Right forelimb (tissue), 1 donor: ENCODE results near the gene TMEM163.
"Not testable (repeated sequence)": the region's sequence is repeated elsewhere in the genome, so short reads cannot be mapped to it uniquely, and the experiment has no call there.

Experiments used
- DNase-seq: peaks from one replicate; pipeline ENCODE4 v3.0.0-alpha.2; 2018

The TMEM163 gene

DNA sequence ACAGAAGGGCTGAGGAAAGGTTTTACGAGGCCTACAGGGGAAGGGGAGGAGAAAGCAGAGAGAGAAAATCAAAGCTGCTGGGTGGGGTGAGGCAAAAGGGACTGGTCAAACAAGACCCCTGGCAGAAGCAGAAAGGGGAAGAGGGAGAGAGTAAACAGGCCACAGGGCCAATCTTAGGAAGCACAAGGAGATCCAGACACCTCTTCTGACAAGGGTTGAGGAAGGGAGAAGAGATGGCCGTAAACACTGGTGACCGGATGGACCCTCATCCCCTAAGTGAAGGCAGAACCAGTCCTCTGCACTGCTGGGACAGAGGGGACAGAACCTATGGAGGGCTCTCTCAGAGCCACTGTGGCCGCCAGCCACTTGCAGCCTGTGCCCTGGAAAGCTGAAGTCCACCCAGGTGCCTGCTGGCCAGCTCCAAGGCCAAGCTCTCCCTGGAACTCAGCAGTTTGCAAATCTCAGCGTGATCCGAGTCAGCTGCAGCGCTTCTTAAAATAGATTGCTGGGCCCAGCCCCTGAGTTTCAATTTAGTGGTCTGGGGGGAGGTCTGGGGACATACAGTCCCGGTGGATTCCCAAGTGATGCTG lies 108.8 kb downstream of the TMEM163 start:
- DNase-seq, result no peak

- no peak for DNase-seq
Measured at GRCh38 chr2:134603966-134604365, 114.8 kb downstream of the TMEM163 start.

DNA sequence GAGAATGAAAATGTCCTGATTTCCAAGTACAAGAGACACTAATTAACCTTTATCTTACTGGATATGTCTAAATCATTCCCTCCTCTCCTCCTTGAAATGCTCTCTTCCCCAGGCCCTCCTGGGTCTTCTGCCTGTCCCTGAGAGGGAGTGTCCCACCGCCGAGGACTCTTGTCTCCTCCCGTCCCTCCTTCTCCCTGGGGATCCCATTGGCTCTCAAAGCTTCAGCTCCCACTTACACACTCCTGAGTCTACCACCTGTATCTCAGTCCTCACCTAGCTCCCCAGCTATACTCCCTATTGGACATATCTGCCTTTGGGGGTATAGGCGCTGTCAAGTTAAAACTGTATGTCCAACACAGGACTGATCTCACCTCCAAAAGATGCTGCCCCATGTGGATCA lies 116.1 kb downstream of the TMEM163 start:
- no peak for DNase-seq

GRCh38 chr2:134601264-134601663 lies 117.5 kb downstream of the TMEM163 start:
- DNase-seq, result no peak

DNA sequence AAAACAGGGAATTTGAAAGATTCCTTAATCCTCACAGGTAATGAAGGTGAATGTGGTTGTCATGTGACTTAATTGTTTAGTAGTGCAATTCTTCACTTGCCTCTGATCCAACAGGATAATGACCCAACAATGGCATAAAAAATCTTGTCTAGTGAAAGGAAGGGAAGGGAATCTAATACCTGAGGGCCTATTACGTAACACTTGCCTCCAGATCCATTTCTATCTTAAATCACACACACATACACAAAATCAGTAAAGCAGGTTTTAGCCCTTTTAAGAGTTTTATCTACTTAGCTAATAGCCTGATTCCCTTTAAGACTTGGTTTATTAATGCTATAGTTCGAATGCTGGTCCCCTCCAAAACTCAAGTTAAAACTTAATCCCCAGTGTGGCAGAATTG lies 118.6 kb downstream of the TMEM163 start:
- DNase-seq, result no peak

GRCh38 chr2:134599236-134599635 lies 119.6 kb downstream of the TMEM163 start:
- DNase-seq, result no peak

DNA sequence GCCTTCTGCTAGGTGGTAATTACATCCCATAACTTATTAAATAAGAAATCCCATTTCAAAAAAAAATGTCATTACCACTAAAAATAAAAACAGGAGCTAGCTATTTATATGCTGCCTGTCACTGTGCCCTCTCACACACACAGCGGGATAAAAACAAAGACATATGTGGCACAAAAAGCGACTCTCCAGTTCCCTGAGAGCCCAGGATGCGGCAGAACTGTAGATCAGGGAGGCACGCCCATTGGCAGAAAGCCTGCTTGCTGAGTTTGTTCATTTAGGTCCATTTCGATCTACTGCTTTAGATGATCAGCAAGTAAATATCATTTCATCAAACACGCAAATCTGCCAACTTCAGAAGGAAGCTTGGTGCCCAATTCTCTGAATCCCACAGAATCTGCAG lies 124.4 kb downstream of the TMEM163 start:
- no peak for DNase-seq

DNA sequence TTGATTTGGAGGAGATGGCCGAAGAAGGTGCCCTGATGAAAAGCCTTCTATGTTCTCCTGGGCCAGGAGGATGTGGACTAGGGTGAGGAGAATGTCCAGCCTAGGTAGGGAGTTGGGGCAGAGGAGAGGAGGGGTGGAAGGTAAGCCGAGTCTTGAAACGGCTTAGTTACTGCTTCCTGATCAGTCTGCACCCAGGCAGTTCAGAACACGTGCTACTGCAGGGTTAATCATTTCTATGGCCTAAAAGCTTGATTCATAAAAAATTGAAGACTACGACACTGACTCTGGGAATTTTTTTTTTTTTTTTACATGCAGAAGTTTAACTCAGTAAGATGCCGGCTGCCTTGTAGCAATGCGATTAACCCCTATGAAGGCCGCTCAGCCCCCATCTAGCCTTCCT lies 125.3 kb downstream of the TMEM163 start:
- no peak for DNase-seq

DNA sequence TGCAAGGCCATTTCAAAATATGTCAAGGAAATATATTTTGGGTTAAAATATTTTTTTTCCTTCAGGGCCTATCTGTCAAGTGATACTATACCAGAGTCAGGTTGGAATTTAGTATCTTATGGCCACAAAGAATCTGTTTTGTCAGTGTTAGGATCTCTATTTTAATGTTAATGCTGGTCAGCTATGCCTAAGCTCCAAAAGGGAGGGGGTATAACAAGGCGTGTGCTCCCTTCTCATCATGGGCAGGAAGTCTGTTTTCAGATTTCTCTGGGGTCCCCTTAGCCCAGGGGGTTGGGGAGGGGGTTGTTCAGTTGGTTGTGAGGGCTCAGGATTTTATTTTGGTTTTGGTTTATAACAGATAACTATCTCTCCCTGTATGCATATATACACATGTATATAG lies 126.4 kb downstream of the TMEM163 start:
- DNase-seq, result no peak

DNA sequence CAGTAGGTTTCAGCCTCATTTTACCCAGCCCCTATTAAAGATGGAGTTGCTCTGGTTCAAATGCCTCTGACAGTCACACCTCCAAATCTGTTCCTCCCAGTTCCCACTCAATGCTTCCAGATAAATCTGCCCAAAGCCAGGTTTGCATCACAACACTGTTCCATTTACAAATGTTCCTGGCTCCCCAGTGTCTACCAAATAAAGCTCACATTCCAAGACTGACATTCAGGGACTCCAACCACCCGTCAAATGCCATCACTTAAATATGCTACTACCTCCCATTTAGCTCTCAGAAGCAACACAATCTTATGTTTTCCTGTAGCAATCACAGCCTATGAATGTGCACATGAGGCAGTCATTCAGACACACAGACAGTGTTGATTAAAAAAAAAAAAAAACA lies 127.3 kb downstream of the TMEM163 start:
- DNase-seq, result no peak

DNA sequence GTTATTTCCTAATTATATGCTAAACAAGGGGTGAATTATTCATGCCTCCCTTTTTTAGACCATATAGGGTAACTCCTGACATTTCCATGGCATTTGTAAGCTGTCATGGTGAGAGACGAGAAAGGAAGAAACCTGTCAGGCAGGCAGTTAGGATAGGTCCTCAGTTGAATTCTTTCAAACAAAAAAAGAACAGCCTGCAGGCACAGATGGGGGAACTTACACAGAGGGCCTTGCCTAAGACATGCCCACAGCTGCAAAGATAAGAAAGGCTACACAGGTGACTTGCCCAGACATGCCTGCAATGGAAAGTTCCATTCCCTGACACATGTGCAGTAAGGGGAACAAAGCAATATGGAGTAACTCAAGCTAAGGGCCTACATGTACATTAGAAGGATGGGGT lies 128.1 kb downstream of the TMEM163 start:
- no peak for DNase-seq

- not testable (repeated sequence) for DNase-seq
Measured at GRCh38 chr2:134589171-134590083, 129.4 kb downstream of the TMEM163 start.

DNA sequence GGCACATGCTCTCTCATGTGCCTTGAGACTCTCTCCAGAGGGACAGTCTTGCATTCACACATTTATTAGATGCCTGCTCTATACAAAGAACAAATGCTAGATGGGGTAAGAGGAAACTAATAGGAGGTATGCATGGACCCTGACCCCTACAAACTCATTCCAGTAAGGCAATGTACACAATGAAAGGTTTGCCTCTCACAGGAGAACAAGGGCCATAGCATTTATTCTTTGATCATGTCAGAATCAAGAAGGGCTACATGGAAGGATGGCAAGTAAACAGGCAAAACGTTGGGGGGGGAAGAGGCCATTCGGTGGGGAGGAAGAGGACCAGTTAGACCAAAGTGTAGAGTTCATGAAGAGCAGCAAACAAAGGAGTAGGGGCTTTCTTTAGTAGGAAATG lies 130.2 kb downstream of the TMEM163 start:
- no peak for DNase-seq

- DNase-seq, result no peak
Measured at GRCh38 chr2:134586326-134586965, 132.4 kb downstream of the TMEM163 start.

GRCh38 chr2:134583997-134584520 lies 134.7 kb downstream of the TMEM163 start:
- no peak for DNase-seq

- no peak for DNase-seq
Measured at GRCh38 chr2:134583462-134583861, 135.3 kb downstream of the TMEM163 start.

GRCh38 chr2:134582547-134582899 lies 136.3 kb downstream of the TMEM163 start:
- no peak for DNase-seq

GRCh38 chr2:134581877-134582546 lies 136.8 kb downstream of the TMEM163 start:
- DNase-seq, result no peak

- no peak for DNase-seq
Measured at GRCh38 chr2:134578316-134578715, 140.5 kb downstream of the TMEM163 start.

- no peak for DNase-seq
Measured at GRCh38 chr2:134576478-134576877, 142.3 kb downstream of the TMEM163 start.

GRCh38 chr2:134575888-134576287 lies 142.9 kb downstream of the TMEM163 start:
- no peak for DNase-seq

DNA sequence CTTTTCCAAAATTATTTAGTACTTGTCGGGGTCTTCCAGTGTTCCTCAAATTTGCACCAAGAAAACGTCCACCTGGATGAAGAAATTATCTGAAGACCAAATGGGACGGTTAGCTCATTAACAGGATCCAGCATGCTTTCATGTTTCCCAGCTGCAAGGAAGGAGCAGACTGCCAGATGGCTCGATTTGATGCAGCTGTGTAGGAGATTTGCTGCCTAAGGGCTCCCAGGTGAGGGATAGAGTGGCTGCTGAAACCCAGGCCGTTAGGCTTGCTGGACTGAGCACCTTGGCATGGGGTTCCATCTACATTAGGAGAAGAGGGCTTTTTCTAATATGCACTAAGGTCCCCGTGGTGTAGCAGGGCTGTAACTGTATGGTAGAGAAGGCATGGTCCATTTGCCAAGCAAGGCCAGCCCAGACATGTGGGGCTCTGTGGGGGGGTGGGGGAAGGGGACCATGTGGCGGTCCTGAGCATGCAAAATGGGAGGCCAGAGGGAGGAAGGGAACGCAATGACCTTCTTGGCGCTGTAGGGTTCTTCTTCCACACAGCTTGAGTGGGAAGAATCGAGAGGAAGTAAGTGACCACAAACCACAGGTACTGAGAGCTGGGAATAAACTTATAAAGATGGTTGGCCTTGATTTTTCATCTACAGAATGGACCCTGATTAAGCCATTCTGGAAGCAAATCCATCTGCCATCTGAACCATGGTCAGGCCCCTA lies 144.0 kb downstream of the TMEM163 start:
- peak; percentile 62 for DNase-seq

GRCh38 chr2:134573724-134574123 lies 145.1 kb downstream of the TMEM163 start:
- DNase-seq, result no peak
